Uterus (tissue), 4 donors: ENCODE data around the gene NADK. TPM values are rescaled to one million over a fixed set of nuclear protein-coding genes. Genes with fewer than 3 reads are reported as not detected.
A peak's percentile ranks its signal among the peaks of the same experiment; 100 is the strongest.

Source experiments
- DNase-seq, 2 donors: peaks; one replicate each; pipeline ENCODE4 v3.0.0-alpha.2; 2019 to 2020
- H3K27ac ChIP-seq, 2 donors: fragments of 200-600 bp; sonication (generic); 1 replicate in 1 of 2; 2 replicates in 1 of 2; pipeline ENCODE4 v1.5.1; 2016 to 2018
- H3K27me3 ChIP-seq, 2 donors: fragments of 200-600 bp; sonication (generic); one replicate each; pipeline ENCODE4 v1.5.1; 2018 to 2019; ENCODE audit warnings: control low read depth in 1 of 2
- H3K36me3 ChIP-seq, 2 donors: fragments of 200-600 bp; sonication (generic); one replicate each; pipeline ENCODE4 v1.5.1; 2019; ENCODE audit warnings: control low read depth in 1 of 2
- H3K4me1 ChIP-seq, 2 donors: fragments of 200-600 bp; sonication (generic); one replicate each; pipeline ENCODE4 v1.5.1; 2018 to 2019; ENCODE audit warnings: control low read depth in 1 of 2
- H3K4me3 ChIP-seq, 2 donors: fragments of 200-600 bp; sonication (generic); 1 replicate in 1 of 2; 2 replicates in 1 of 2; pipeline ENCODE4 v1.5.1; 2018 to 2019; ENCODE audit warnings: mild to moderate bottlenecking in 1 of 2
- H3K9me3 ChIP-seq, 2 donors: fragments of 200-600 bp; sonication (generic); one replicate each; pipeline ENCODE4 v1.5.1; 2019; ENCODE audit warnings: control low read depth in 1 of 2
- POLR2A ChIP-seq, 2 donors: fragments of 450-650 bp; IDR thresholded peaks; one replicate each; pipeline ENCODE4 v1.6.1; 2016; ENCODE audit warnings: antibody characterized with exemption in 2 of 2, mild to moderate bottlenecking in 1 of 2, moderate library complexity in 1 of 2
- intact Hi-C: fragments of 100-400 bp; cut with DNase I; formaldehyde crosslinking; loops from one replicate; pipeline ENCODE4 v1.15.1; 2023; ENCODE audit warnings: low total_unique reads
- total RNA-seq, 4 donors: library from RNA; depleted of rRNA in 3 of 4; stranded (reverse); fragments of >200 nt in 3 of 4; gene quantifications; one replicate each; pipeline versions ENCODE4 v1.1.0 to v1.2.4, GENCODE V29; 2014 to 2023
- TF ChIP-seq, protein P1 (sequence below), 4 experiments: fragments of 200-600 bp in 2 of 4; fragments of 450-650 bp in 2 of 4; sonication (generic) in 2 of 4; IDR thresholded peaks; one replicate each; pipeline ENCODE4 v1.5.1; 2016 to 2019; ENCODE audit warnings: antibody characterized with exemption in 4 of 4, mild to moderate bottlenecking in 2 of 4, moderate library complexity in 1 of 4
- donor health status: DM: yes; HTN: yes; CAD: no.

The NADK gene, protein sequence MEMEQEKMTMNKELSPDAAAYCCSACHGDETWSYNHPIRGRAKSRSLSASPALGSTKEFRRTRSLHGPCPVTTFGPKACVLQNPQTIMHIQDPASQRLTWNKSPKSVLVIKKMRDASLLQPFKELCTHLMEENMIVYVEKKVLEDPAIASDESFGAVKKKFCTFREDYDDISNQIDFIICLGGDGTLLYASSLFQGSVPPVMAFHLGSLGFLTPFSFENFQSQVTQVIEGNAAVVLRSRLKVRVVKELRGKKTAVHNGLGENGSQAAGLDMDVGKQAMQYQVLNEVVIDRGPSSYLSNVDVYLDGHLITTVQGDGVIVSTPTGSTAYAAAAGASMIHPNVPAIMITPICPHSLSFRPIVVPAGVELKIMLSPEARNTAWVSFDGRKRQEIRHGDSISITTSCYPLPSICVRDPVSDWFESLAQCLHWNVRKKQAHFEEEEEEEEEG
- total RNA-seq, result 10 to 100 TPM; 40.1 to 76.9 (median 51.8) TPM

DNA sequence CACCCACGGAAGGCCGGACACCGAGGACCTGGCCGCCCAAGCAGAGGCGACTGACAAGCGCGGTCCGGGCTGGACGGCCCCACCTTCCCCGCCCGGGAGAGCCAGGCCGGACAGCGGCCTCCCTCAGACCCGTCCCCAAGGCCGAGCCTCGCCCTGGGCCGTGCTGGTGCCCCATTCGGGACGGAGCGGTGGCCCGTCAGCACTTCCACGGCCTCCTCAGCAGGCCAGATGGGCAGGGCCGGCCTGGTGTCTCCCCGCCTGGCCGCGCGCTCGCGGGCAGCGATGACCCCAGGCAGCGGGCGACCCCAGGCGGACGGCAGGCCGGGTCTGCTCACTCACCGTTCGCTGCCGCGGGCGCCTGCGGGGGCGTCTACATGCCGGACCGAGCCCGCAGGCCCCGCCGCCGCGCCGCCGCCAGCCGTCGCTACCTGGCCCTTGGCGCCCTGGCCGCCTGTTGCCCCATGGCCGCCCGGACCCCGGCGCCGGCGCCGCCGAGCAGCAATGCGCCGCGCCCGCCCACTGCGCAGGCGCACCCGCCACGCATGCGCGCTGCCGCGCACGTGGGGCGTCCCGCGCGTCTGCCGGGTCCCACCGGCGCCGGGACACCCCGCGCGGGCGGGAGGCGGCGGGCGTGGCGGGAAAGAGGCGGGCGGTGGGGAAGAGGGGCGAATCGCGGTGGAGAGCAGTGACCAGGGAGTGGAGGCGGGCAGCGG is at the start of gene NADK:
TSS of gene NADK (minus strand) at position 521 of the 713 bp plus-strand sequence. CDS start 13,064 bp downstream, outside the sequence.
- no peaks in the 10 kb centered on the region for H3K27me3 ChIP-seq
- peak in 1 of 2 donors; percentile 74 for DNase-seq
- peak within 1 kb of the TSS; percentile 90 to 95 for H3K27ac ChIP-seq
- H3K4me1 ChIP-seq, result peaks cover 0 to 28% of the 10 kb centered on the region in 2 donors
- H3K9me3 ChIP-seq, result no peaks in the 10 kb centered on the region
- H3K4me3 ChIP-seq, result peak within 1 kb of the TSS; percentile 78 to 95
- intact Hi-C loops, result no loop called here
- H3K36me3 ChIP-seq, result no peaks in the 10 kb centered on the region
- TF ChIP-seq, protein P1, sequence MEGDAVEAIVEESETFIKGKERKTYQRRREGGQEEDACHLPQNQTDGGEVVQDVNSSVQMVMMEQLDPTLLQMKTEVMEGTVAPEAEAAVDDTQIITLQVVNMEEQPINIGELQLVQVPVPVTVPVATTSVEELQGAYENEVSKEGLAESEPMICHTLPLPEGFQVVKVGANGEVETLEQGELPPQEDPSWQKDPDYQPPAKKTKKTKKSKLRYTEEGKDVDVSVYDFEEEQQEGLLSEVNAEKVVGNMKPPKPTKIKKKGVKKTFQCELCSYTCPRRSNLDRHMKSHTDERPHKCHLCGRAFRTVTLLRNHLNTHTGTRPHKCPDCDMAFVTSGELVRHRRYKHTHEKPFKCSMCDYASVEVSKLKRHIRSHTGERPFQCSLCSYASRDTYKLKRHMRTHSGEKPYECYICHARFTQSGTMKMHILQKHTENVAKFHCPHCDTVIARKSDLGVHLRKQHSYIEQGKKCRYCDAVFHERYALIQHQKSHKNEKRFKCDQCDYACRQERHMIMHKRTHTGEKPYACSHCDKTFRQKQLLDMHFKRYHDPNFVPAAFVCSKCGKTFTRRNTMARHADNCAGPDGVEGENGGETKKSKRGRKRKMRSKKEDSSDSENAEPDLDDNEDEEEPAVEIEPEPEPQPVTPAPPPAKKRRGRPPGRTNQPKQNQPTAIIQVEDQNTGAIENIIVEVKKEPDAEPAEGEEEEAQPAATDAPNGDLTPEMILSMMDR (IDR thresholded peaks at IDR 0.05), result peak in 2 of 4 experiments; percentile 26 to 42
- TF ChIP-seq POLR2A (IDR thresholded peaks at IDR 0.05), result peak; percentile 67 to 79

DNA sequence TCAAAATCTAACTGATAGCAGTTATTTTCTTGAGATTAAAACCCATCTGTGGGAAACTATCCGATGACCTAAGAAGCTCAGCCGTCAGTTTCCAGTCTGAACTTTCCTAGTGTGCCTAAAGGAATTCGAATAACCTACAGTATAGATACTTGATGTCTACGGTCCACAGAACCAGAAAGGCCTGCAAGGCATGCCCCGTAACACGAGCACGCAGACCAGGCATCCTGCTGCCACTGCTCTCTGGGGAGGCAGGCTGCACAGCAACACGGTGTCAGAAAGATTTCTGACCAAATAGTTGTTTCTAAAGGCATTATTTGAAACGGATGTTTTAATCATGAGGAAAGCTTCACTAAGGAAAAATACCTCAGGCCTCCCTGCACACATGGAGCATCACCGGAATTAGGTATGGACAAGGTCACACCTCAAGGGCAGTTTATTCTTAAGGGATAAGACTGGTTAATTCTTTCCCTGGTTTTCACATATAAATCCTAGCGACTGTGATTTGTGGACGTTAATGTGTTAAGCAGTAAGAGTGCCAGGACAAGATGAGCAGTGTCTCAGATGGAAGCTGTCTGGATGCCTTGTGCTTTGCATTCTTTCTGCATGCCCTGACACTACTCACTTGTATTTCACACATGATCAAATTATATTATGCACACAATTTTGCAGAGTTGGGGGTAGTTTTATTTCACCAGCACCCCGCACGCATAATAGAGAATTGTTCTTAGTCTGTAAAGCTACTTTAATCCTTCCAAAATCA is 49.0 kb upstream of the NADK start:
- Histone ChIP-seq H3K27me3 (no peaks in the 10 kb centered on the region), H3K9me3 (no peaks in the 10 kb centered on the region), H3K4me3 (no peak overlapping the region), H3K4me1 (no peaks in the 10 kb centered on the region), H3K27ac (no peak overlapping the region), H3K36me3 (no peaks in the 10 kb centered on the region)
- no peak for DNase-seq
- TF ChIP-seq POLR2A (IDR thresholded peaks at IDR 0.05), result no peak
- TF ChIP-seq, protein P1 (IDR thresholded peaks at IDR 0.05), result no peak
- intact Hi-C loops, result no loop called here

DNA sequence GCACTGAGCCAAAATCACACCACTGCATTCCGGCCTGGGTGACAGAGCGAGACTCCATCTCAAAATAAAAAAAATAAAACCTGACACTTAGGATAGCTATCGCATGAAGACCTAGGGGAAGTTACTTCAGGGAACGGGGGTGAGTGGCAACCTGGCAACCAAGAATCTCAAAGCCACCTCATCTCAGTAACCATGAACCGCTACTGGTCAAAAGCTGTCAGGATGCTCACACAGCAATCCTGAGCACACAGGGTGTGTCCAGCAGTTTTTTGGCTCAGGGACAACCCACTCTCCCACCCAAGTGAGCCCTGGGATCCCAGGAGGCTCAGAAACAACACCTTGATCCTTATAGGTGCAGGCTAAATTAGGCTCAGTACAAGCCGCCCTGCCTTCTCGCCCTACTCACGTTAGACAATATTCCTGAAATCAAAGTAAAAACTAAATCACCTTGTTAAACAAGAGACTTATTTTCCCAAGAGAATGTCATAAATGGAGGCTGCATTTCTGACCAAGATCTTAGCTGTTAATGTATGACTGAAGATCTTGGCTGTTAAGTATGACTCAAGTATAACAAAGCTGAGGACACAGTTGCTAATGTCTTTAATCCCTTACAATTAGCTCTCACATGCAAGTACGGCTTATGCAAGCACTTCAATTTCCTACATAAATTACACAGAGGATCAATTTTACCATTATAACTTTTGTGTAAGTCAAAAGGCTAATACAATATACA is 48.3 kb upstream of the NADK start:
- Histone ChIP-seq H3K4me3 (no peak overlapping the region), H3K27me3 (no peaks in the 10 kb centered on the region), H3K9me3 (no peaks in the 10 kb centered on the region), H3K36me3 (no peaks in the 10 kb centered on the region), H3K27ac (no peak overlapping the region), H3K4me1 (no peaks in the 10 kb centered on the region)
- intact Hi-C loops, result no loop called here
- TF ChIP-seq, protein P1 (IDR thresholded peaks at IDR 0.05), result no peak
- TF ChIP-seq POLR2A (IDR thresholded peaks at IDR 0.05), result no peak
- no peak for DNase-seq

DNA sequence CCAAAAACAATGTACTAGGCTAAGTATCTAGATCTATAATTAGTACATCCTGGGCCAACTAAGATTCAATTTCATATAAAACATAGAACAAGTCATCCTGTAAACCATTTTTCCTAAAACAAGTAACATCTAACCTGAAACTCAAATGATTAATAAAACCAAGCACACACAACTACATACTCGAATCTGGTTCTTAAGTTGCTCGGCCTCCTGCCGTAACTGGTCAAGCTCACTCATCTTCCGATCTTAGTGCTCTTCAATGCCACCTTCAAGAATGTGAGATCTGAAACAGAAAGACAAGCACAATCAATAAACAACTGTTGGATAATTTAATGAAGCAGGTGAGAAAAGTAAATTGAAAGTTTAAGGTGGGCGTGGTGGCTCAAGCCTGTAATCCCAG is 46.9 kb upstream of the NADK start:
- Histone ChIP-seq H3K27me3 (no peaks in the 10 kb centered on the region), H3K4me3 (no peak overlapping the region), H3K4me1 (no peaks in the 10 kb centered on the region), H3K27ac (no peak overlapping the region), H3K9me3 (no peaks in the 10 kb centered on the region), H3K36me3 (no peaks in the 10 kb centered on the region)
- intact Hi-C loops, result no loop called here
- DNase-seq, result no peak
- TF ChIP-seq POLR2A (IDR thresholded peaks at IDR 0.05), result no peak
- TF ChIP-seq, protein P1 (IDR thresholded peaks at IDR 0.05), result no peak
